WTC11 (cell line): Measurements from ENCODE around the gene RAB34.

ENCODE experiments used
- SMAD3 ChIP-seq: sonication (generic); formaldehyde crosslinking; IDR thresholded peaks from 2 replicates; pipeline ENCODE4 v1.8.0; 2022; ENCODE audit warnings: missing genetic modification reagents, mild to moderate bottlenecking, borderline replicate concordance
- TF ChIP-seq, protein P1 (sequence below): sonication (generic); formaldehyde crosslinking; IDR thresholded peaks from 2 replicates; pipeline ENCODE4 v1.8.1; 2023; ENCODE audit warnings: mild to moderate bottlenecking, missing genetic modification reagents
- TF ChIP-seq, protein P2 (sequence below): fragments of 200-600 bp; IDR thresholded peaks from 2 replicates; pipeline ENCODE4 v1.8.0; 2022; ENCODE audit warnings: antibody characterized with exemption
- TF ChIP-seq, protein P3 (sequence below): sonication (generic); formaldehyde crosslinking; conservative IDR thresholded peaks from 2 replicates; pipeline ENCODE4 v1.8.1; 2022; ENCODE audit warnings: mild to moderate bottlenecking, missing genetic modification reagents
- TF ChIP-seq, protein P4 (sequence below): sonication (generic); formaldehyde crosslinking; IDR thresholded peaks from 2 replicates; pipeline ENCODE4 v1.8.0; 2022; ENCODE audit warnings: missing genetic modification reagents
- TF ChIP-seq, protein P5 (sequence below): sonication (generic); formaldehyde crosslinking; IDR thresholded peaks from 2 replicates; pipeline ENCODE4 v1.8.0; 2023; ENCODE audit warnings: missing genetic modification reagents
- TF ChIP-seq, protein P6 (sequence below): sonication (generic); formaldehyde crosslinking; IDR thresholded peaks from 2 replicates; pipeline ENCODE4 v1.8.1; 2023; ENCODE audit warnings: mild to moderate bottlenecking, missing genetic modification reagents, moderate library complexity

DNA sequence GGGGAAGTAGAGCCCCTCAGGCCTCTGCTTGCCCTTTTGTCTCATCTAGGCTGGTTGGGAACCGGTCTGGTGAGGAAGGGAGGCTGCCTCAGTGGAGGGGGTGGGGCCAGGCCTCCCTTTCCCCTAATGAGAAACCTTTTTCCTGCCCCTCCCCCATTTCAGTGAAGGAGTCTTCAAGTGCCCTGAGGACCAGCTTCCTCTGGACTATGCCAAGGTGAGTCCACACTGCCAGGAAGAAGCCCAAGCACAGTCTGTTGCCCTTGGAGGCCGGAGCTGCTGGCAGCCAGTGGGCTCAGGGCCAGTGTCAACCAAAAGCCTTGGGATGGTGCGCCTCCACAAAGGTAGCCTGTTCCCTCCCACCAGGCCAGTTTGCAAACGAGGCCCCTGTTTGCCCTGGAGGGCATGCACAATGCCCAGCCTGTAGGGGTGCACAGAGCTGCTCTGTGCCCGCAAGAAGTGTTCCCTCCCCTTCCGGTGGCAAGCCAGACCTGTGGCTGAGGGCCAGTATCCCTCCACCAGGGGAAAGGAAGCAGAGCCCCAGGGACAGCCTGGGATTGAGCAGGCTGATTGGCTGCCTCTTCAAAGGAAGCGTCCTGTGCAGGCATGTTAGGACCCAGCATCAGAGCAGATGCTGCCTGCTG is 29.5 kb upstream of the RAB34 start:
- no peak for TF ChIP-seq SMAD3 (CRISPR knock-in tag)
- TF ChIP-seq, protein P1, sequence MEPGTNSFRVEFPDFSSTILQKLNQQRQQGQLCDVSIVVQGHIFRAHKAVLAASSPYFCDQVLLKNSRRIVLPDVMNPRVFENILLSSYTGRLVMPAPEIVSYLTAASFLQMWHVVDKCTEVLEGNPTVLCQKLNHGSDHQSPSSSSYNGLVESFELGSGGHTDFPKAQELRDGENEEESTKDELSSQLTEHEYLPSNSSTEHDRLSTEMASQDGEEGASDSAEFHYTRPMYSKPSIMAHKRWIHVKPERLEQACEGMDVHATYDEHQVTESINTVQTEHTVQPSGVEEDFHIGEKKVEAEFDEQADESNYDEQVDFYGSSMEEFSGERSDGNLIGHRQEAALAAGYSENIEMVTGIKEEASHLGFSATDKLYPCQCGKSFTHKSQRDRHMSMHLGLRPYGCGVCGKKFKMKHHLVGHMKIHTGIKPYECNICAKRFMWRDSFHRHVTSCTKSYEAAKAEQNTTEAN = no peak
- TF ChIP-seq, protein P2, sequence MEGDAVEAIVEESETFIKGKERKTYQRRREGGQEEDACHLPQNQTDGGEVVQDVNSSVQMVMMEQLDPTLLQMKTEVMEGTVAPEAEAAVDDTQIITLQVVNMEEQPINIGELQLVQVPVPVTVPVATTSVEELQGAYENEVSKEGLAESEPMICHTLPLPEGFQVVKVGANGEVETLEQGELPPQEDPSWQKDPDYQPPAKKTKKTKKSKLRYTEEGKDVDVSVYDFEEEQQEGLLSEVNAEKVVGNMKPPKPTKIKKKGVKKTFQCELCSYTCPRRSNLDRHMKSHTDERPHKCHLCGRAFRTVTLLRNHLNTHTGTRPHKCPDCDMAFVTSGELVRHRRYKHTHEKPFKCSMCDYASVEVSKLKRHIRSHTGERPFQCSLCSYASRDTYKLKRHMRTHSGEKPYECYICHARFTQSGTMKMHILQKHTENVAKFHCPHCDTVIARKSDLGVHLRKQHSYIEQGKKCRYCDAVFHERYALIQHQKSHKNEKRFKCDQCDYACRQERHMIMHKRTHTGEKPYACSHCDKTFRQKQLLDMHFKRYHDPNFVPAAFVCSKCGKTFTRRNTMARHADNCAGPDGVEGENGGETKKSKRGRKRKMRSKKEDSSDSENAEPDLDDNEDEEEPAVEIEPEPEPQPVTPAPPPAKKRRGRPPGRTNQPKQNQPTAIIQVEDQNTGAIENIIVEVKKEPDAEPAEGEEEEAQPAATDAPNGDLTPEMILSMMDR = no peak
- TF ChIP-seq, protein P3, sequence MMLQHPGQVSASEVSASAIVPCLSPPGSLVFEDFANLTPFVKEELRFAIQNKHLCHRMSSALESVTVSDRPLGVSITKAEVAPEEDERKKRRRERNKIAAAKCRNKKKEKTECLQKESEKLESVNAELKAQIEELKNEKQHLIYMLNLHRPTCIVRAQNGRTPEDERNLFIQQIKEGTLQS (CRISPR knock-in tag) = no peak
- TF ChIP-seq, protein P4, sequence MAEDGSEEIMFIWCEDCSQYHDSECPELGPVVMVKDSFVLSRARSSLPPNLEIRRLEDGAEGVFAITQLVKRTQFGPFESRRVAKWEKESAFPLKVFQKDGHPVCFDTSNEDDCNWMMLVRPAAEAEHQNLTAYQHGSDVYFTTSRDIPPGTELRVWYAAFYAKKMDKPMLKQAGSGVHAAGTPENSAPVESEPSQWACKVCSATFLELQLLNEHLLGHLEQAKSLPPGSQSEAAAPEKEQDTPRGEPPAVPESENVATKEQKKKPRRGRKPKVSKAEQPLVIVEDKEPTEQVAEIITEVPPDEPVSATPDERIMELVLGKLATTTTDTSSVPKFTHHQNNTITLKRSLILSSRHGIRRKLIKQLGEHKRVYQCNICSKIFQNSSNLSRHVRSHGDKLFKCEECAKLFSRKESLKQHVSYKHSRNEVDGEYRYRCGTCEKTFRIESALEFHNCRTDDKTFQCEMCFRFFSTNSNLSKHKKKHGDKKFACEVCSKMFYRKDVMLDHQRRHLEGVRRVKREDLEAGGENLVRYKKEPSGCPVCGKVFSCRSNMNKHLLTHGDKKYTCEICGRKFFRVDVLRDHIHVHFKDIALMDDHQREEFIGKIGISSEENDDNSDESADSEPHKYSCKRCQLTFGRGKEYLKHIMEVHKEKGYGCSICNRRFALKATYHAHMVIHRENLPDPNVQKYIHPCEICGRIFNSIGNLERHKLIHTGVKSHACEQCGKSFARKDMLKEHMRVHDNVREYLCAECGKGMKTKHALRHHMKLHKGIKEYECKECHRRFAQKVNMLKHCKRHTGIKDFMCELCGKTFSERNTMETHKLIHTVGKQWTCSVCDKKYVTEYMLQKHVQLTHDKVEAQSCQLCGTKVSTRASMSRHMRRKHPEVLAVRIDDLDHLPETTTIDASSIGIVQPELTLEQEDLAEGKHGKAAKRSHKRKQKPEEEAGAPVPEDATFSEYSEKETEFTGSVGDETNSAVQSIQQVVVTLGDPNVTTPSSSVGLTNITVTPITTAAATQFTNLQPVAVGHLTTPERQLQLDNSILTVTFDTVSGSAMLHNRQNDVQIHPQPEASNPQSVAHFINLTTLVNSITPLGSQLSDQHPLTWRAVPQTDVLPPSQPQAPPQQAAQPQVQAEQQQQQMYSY (CRISPR knock-in tag) = no peak
- TF ChIP-seq, protein P5, sequence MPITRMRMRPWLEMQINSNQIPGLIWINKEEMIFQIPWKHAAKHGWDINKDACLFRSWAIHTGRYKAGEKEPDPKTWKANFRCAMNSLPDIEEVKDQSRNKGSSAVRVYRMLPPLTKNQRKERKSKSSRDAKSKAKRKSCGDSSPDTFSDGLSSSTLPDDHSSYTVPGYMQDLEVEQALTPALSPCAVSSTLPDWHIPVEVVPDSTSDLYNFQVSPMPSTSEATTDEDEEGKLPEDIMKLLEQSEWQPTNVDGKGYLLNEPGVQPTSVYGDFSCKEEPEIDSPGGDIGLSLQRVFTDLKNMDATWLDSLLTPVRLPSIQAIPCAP (CRISPR knock-in tag) = no peak
- TF ChIP-seq, protein P6, sequence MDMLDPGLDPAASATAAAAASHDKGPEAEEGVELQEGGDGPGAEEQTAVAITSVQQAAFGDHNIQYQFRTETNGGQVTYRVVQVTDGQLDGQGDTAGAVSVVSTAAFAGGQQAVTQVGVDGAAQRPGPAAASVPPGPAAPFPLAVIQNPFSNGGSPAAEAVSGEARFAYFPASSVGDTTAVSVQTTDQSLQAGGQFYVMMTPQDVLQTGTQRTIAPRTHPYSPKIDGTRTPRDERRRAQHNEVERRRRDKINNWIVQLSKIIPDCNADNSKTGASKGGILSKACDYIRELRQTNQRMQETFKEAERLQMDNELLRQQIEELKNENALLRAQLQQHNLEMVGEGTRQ = no peak
